OCI-LY3 (cell line): ENCODE results near the gene RAB23.
A peak's percentile ranks its signal among the peaks of the same experiment; 100 is the strongest.

Experiments
- H2AFZ ChIP-seq: fragments of 200-600, 300-600 bp; shearing (Covaris generic); 2 replicates; pipeline ENCODE4 v1.6.0; 2014; ENCODE audit warnings: antibody characterized with exemption, low read depth, low read length
- H3K27ac ChIP-seq: fragments of 200-600, 300-600 bp; sonication (generic); 2 replicates; pipeline ENCODE4 v1.5.1; 2014; ENCODE audit warnings: mild to moderate bottlenecking, low read length, moderate library complexity, mixed read lengths
- H3K27me3 ChIP-seq: fragments of 200-600, 300-600 bp; sonication (generic); 2 replicates; pipeline ENCODE4 v1.6.1; 2014; ENCODE audit warnings: low read depth, low read length, mixed read lengths
- H3K36me3 ChIP-seq: fragments of 200-600, 300-600 bp; sonication (generic); replicated peaks from 2 replicates; pipeline ENCODE3; 2014; ENCODE audit warnings: low read depth, low read length, mixed read lengths
- H3K4me1 ChIP-seq: fragments of 300-600, 200-600 bp; sonication (generic); 2 replicates; pipeline ENCODE4 v1.6.1; 2014; ENCODE audit warnings: low read length, mixed read lengths
- H3K4me2 ChIP-seq: fragments of 200-600, 300-600 bp; sonication (generic); 2 replicates; pipeline ENCODE4 v1.6.1; 2014; ENCODE audit warnings: low read length, mixed read lengths
- H3K4me3 ChIP-seq: fragments of 300-600, 200-600 bp; sonication (generic); 2 replicates; pipeline ENCODE4 v1.5.1; 2014; ENCODE audit warnings: antibody characterized with exemption, mild to moderate bottlenecking, low read length, moderate library complexity
- H3K79me2 ChIP-seq: fragments of 300-600, 200-600 bp; shearing (Covaris generic); 2 replicates; pipeline ENCODE4 v1.6.1; 2014; ENCODE audit warnings: mild to moderate bottlenecking, low read length, mixed read lengths
- H3K9ac ChIP-seq: fragments of 300-600, 200-600 bp; shearing (Covaris generic); 2 replicates; pipeline ENCODE4 v1.6.0; 2014; ENCODE audit warnings: mild to moderate bottlenecking, low read length, moderate library complexity
- H3K9me3 ChIP-seq: fragments of 200-600, 300-600 bp; shearing (Covaris generic); 2 replicates; pipeline ENCODE4 v1.6.1; 2014; ENCODE audit warnings: low read length, mixed read lengths; ENCODE audit not compliant: insufficient read depth
- H4K20me1 ChIP-seq: fragments of 200-600, 300-600 bp; sonication (generic); 2 replicates; pipeline ENCODE4 v1.6.1; 2016; ENCODE audit warnings: low read length, mixed read lengths; ENCODE audit not compliant: insufficient read depth
- EZH2phosphoT487 ChIP-seq: fragments of 200-600 bp; shearing (Covaris generic); IDR thresholded peaks from 2 replicates; pipeline ENCODE4 v1.6.1; 2018; ENCODE audit warnings: antibody characterized with exemption, mixed run types, low read depth
- TF ChIP-seq, protein P1 (sequence below): fragments of 200-600, 300-600 bp; sonication (generic); IDR thresholded peaks from 2 replicates; pipeline ENCODE4 v1.5.1; 2014; ENCODE audit warnings: antibody characterized with exemption, low read length, low read depth

Gene RAB23

DNA sequence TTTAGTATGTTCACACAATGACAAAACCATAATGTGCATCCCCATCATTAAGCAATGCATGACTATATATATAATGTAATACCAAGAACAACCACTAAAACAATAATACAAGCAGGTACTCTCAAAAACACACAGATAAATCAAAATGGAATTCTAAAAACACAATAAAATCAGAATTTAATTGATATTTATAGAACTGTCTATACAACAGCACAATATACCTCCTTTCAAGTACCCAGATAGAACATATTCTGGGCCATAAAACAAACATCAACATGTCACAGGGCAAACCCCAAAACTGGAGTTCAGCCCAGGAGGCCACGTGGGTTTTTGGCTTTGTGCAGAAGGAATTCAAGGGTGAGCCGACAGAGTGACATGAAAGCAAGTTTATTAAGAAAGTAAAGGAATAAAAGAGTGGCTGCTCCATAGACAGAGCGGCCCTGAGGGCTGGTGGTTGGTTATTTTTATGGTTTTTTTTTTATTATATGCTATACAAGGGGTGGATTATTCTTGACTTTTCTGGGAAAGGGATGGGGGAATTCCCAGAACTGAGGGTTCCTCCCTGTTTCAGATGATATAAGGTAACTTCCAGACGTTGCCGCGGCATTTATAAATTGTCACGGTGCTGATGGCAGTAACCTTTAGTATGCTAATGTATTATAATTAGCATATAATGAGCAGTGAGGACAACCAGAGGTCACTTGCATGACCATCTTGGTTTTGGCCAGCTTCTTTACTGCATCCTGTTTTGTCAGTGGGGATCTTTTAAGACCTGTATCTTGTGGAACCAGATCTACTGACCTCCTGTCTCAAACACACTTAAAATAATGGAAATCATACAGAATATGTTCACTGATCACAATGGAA, 5.6 kb downstream of the RAB23 start:
- H3K79me2 ChIP-seq: peaks cover 96% of the 10 kb centered on the region
- H3K4me2 ChIP-seq: peak overlapping the region; percentile 19; the same call in 1 of the 2 replicates

DNA sequence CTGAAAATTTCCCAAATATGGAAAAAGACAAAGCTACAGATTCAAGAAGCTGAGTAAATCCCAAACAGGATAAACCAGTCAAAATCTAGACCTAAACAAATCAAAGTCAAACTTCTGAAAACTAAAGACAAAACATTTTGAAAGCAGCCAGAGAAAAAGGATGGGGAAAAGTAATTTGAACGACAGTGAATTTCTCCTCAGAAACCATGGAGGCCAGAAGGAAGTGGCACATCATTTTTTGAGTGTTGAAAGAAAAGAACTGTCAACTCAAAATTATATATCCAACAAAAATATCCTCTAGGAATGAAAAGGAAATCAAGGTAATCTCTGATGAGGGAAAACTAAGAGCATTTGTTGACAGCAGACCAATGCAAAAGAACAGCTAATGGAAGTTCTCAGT, 6.8 kb downstream of the RAB23 start:
- Histone ChIP-seq H3K27me3 (no peaks in the 10 kb centered on the region), H3K27ac (no peak overlapping the region), H2AFZ (no peak overlapping the region), H3K4me3 (no peak overlapping the region), H3K9ac (no peak overlapping the region), H3K9me3 (peaks cover 5% of the 10 kb centered on the region; the same call in 1 of the 2 replicates), H3K36me3 (peaks cover 2% of the 10 kb centered on the region), H3K4me1 (peaks cover 13% of the 10 kb centered on the region), H4K20me1 (0 out of 2 replicates have a peak, but pooled peaks cover 3% of the 10 kb centered on the region), H3K79me2 (peaks cover 86% of the 10 kb centered on the region), H3K4me2 (no peak overlapping the region)
- TF ChIP-seq EZH2phosphoT487: no peak
- TF ChIP-seq, protein P1, sequence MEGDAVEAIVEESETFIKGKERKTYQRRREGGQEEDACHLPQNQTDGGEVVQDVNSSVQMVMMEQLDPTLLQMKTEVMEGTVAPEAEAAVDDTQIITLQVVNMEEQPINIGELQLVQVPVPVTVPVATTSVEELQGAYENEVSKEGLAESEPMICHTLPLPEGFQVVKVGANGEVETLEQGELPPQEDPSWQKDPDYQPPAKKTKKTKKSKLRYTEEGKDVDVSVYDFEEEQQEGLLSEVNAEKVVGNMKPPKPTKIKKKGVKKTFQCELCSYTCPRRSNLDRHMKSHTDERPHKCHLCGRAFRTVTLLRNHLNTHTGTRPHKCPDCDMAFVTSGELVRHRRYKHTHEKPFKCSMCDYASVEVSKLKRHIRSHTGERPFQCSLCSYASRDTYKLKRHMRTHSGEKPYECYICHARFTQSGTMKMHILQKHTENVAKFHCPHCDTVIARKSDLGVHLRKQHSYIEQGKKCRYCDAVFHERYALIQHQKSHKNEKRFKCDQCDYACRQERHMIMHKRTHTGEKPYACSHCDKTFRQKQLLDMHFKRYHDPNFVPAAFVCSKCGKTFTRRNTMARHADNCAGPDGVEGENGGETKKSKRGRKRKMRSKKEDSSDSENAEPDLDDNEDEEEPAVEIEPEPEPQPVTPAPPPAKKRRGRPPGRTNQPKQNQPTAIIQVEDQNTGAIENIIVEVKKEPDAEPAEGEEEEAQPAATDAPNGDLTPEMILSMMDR: no peak

More for the DNA sequence above, 5.6 kb downstream of the RAB23 start:
- no peak overlapping the region for H3K9ac ChIP-seq
- no peaks in the 10 kb centered on the region for H3K27me3 ChIP-seq
- TF ChIP-seq EZH2phosphoT487: no peak
- TF ChIP-seq, protein P1: no peak
- H3K36me3 ChIP-seq: peaks cover 4% of the 10 kb centered on the region
- no peak overlapping the region for H2AFZ ChIP-seq
- H3K4me1 ChIP-seq: peaks cover 16% of the 10 kb centered on the region
- 0 out of 2 replicates have a peak, but pooled peaks cover 3% of the 10 kb centered on the region for H4K20me1 ChIP-seq
- peaks cover 5% of the 10 kb centered on the region; the same call in 1 of the 2 replicates for H3K9me3 ChIP-seq
- H3K4me3 ChIP-seq: no peak overlapping the region
- no peak overlapping the region for H3K27ac ChIP-seq

DNA sequence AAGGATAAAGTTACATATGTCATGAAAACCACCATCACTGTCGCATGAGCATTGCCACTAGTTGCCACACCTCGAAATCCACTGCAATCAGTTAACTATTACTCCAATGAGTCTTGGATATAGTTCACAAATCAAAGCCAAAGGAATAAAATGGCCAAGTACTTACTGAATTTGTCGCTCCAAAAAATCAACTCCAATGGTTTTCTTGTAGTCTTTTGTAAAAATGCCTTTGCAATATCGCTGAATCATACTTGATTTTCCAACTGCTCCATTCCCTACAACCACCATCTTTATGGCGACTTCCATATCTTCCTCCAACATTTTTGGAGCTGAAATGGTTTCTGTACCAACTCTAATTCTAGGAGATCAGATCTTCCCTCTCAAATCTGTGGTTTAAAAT, 12.0 kb downstream of the RAB23 start:
- Histone ChIP-seq H3K4me2 (no peak overlapping the region), H3K27ac (no peak overlapping the region), H2AFZ (no peak overlapping the region), H3K79me2 (peaks cover 34% of the 10 kb centered on the region), H3K27me3 (no peaks in the 10 kb centered on the region), H3K9ac (no peak overlapping the region), H3K36me3 (no peaks in the 10 kb centered on the region), H3K4me3 (no peak overlapping the region), H3K9me3 (peaks cover under 1% of the 10 kb centered on the region; the same call in 1 of the 2 replicates), H3K4me1 (no peaks in the 10 kb centered on the region), H4K20me1 (no peaks in the 10 kb centered on the region)
- no peak for TF ChIP-seq EZH2phosphoT487
- TF ChIP-seq, protein P1: no peak

DNA sequence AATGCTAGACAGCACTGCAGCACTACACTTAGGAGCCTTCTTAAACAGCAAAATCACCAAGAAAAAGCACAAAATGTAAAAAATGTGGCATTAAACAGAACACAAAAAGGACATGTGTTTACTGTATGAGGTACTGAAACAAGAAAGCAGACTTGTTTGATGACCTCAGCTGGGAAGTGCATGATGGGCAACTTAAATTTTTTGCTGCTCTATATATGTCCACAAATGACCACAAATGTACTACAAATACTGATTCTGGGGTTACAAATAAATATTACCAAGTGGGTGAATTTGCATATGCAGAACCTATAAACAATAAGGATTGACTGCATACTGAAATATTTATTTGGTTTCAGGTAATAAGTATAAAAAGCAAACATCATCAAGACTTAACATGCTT, 13.1 kb downstream of the RAB23 start:
- Histone ChIP-seq H3K27ac (no peak overlapping the region), H3K4me3 (no peak overlapping the region), H2AFZ (no peak overlapping the region), H4K20me1 (no peaks in the 10 kb centered on the region), H3K79me2 (peaks cover 23% of the 10 kb centered on the region), H3K27me3 (no peaks in the 10 kb centered on the region), H3K9ac (no peak overlapping the region), H3K4me2 (no peak overlapping the region), H3K36me3 (no peaks in the 10 kb centered on the region), H3K9me3 (no peaks in the 10 kb centered on the region), H3K4me1 (no peaks in the 10 kb centered on the region)
- TF ChIP-seq, protein P1: no peak
- no peak for TF ChIP-seq EZH2phosphoT487
